ENCODE measurements around the gene PADI6. TPM values are rescaled to one million over a fixed set of nuclear protein-coding genes. Genes with fewer than 3 reads are reported as not detected.

The PADI6 gene
- total RNA-seq, 1 experiment from 2014 or later, result not detected

DNA sequence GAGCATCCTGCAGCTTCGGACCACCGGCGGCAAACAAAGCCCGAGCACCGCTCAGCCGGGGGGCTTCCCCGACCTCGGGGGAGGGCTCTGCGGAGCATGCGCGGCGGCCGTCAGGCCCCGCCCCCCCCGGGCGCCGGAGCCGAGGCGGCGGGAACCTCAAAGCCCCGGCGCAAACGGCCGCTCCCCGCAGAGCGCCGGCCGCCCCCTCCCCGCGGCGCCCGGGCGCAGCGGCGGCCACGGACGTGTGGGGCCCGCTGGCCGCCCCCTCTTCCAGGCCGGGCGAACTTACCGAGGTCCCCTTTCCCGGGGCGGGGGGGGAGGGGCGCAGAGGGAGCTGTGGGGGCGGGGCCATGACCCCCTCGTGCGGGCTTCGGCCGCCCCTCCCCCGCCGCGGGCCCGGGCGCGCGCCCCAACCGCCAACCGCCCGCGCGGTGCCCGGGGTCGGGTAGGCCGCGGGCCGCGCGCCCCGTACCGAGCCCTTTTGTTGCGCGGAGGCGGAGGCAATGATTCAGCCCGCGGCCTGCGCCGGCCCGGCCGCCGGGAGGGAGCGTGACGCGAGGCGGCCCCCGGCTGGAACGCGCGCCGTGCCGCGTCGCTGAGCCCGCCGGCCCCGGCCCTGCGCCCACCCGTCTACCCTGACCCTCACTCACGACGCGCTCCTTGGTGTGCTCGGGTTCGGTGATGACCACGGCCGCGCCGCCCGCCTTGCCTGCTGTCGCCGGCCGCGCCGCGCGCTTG, 65.8 kb downstream of the PADI6 start:
- intact Hi-C loops (cut with micrococcal nuclease), result no loop called here
- ChIA-PET POLR2A (interaction anchor here (0.6 to 8.0 kb wide), 4 partner anchors 23 to 135 kb away, joined by 3 to 114 read pairs (median 39); no protein-coding TSS in a partner anchor), CTCF (interaction anchor here (0.7 to 1.6 kb wide), 2 partner anchors 65 to 167 kb away, joined by 3 read pairs; no protein-coding TSS in a partner anchor)
- TF ChIP-seq CTCF (IDR thresholded peaks at IDR 0.05; ENCODE audit: unreplicated experiment), result no peak
- Mint-ChIP-seq H3K4me3 (ENCODE audit: unreplicated experiment) (peak overlapping the region; percentile 93), H3K9me3 (ENCODE audit: unreplicated experiment) (no peaks in the 10 kb centered on the region), H3K27me3 (ENCODE audit: insufficient read depth, unreplicated experiment) (no peaks in the 10 kb centered on the region), H3K4me1 (ENCODE audit: insufficient read depth, unreplicated experiment) (peaks cover 27% of the 10 kb centered on the region), H3K36me3 (ENCODE audit: insufficient read depth, unreplicated experiment) (peaks cover 40% of the 10 kb centered on the region), H3K27ac (ENCODE audit: low read depth, unreplicated experiment) (no peak overlapping the region)
- peak; percentile 45 for DNase-seq (ENCODE audit: unreplicated experiment)
- no TSS peak for BruUV-seq (replicated peaks)

DNA sequence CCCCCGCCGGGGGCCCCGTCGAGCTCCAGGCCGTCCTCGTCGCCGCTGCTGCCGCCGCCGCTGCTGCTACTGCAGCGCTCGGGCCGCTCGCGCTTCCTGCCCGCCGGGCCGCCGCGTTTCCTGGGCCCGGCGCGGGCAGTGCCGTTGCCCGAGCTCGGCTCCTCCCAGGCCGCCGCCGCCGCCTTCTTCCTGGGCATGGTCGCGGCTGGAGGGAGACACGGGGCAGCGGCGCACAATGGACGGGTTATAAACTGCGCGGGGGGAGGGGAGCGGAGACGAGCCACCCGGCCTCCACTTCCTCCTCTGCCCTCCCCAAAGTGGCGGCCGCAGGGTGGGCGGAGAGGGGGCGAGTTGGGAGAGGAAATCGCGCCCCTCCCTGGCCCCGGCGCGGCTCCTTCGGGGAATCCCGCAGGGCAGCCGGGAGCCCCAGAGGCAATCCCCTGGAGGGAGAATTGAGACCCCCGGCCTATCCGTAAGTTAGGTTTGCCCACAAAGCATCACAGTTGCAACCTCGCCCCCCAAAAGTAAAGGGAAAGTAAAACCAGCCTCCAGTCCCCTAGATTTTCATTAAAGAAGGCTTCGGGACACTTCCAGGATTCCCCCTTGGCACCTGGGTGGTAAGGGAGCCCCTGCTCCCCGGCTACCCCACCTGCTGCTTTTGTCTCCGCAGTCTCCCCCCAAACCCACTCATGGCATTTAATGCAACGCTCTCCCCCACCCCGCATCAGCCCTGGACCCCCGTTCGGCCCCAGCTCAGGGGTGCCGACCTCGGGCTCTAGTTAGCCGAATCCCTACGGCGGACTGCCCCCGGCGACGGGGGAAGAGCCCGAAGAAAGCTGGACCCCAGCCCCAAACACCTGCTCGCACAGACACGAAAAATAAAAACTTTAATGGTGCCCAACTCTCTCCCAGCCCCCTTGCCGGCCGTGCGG, 66.6 kb downstream of the PADI6 start:
- POLR2A ChIA-PET, result interaction anchor here (0.6 to 8.0 kb wide), 8 partner anchors 13 to 1820 kb away, joined by 3 to 114 read pairs (median 8); no protein-coding TSS in a partner anchor
- intact Hi-C loops (cut with micrococcal nuclease), result no loop called here
- no peak for TF ChIP-seq CTCF (IDR thresholded peaks at IDR 0.05; ENCODE audit: unreplicated experiment)

DNA sequence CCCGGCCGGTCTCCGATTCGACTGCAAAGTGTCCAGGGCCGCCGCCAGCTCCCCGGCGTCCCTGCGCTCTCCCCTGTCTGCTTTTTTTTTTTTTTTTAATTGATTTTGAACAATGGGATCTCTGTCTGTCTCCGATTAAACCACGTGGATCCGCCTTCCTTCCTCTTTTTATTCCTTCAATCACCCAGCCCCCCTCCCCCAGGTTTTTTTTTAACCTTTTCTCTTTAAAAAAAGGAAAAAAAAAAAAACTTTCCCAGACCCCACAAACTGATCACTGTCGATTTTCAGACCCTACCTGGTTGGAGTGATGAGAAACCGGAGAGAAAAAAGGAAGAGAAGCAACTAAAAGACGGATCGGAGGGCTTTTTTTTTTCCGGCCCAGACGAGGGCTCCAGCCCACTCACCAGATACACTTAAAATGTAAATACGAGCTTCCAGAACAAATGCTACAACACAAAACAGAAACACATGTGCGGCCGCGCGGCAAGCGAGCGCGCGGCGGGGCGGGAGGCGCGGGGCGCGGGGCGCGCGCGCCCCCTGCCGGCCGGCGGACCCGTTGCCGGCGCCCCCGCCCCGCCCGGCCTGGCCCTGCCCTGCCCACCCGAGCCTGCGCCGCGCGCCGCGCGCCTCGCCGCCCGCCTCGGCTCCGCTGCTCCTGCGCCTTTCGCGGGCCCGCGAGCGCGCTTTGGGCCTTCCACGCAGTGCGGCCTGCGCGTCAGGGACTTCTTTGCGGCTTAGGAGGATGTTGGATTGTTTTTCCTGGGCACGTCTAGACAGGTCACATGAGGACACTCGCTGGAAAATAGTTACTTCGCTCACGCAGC, 67.5 kb downstream of the PADI6 start, which contains the start of gene RCC2:
Gene RCC2, minus strand, starts transcription at position 428 of the 824 bp plus-strand sequence. CDS start 1,163 bp downstream, outside the sequence.
- peaks cover 23% of the 10 kb centered on the region for H3K36me3 Mint-ChIP-seq (ENCODE audit: insufficient read depth, unreplicated experiment)
- DNase-seq (ENCODE audit: unreplicated experiment), result peak; percentile 71
- ChIA-PET POLR2A (interaction anchor here (0.6 to 8.0 kb wide), 16 partner anchors 13 to 1821 kb away, joined by 3 to 114 read pairs (median 4); no protein-coding TSS in a partner anchor), CTCF (interaction anchor here (0.6 to 1.6 kb wide), 15 partner anchors 21 to 1258 kb away, joined by 3 to 7 read pairs (median 3); no protein-coding TSS in a partner anchor)
- intact Hi-C loops (cut with micrococcal nuclease), result no loop called here
- TF ChIP-seq CTCF (IDR thresholded peaks at IDR 0.05; ENCODE audit: unreplicated experiment), result peak; percentile 9
- H3K27ac Mint-ChIP-seq (ENCODE audit: low read depth, unreplicated experiment), result peak within 1 kb of the TSS; percentile 89
- peaks cover 35% of the 10 kb centered on the region for H3K4me1 Mint-ChIP-seq (ENCODE audit: insufficient read depth, unreplicated experiment)
- peak within 1 kb of the TSS; percentile 93 for H3K4me3 Mint-ChIP-seq (ENCODE audit: unreplicated experiment)
- no peaks in the 10 kb centered on the region for H3K27me3 Mint-ChIP-seq (ENCODE audit: insufficient read depth, unreplicated experiment)
- BruUV-seq (replicated peaks), result no TSS peak
- no peaks in the 10 kb centered on the region for H3K9me3 Mint-ChIP-seq (ENCODE audit: unreplicated experiment)

More for the DNA sequence above, 66.6 kb downstream of the PADI6 start:
- peak overlapping the region; percentile 93 for H3K4me3 Mint-ChIP-seq (ENCODE audit: unreplicated experiment)
- peak; percentile 65 for DNase-seq (ENCODE audit: unreplicated experiment)
- H3K4me1 Mint-ChIP-seq (ENCODE audit: insufficient read depth, unreplicated experiment), result peaks cover 33% of the 10 kb centered on the region
- H3K27me3 Mint-ChIP-seq (ENCODE audit: insufficient read depth, unreplicated experiment), result no peaks in the 10 kb centered on the region
- H3K36me3 Mint-ChIP-seq (ENCODE audit: insufficient read depth, unreplicated experiment), result peaks cover 32% of the 10 kb centered on the region
- no TSS peak for BruUV-seq (replicated peaks)
- peak overlapping the region; percentile 89 for H3K27ac Mint-ChIP-seq (ENCODE audit: low read depth, unreplicated experiment)
- H3K9me3 Mint-ChIP-seq (ENCODE audit: unreplicated experiment), result no peaks in the 10 kb centered on the region
- CTCF ChIA-PET, result interaction anchor here (0.6 to 1.6 kb wide), 10 partner anchors 22 to 1259 kb away, joined by 3 to 7 read pairs (median 3); no protein-coding TSS in a partner anchor
